NOMO-1 treated with dmso at 0.1 percent for 144 hours (cell line): ENCODE data around the gene MT1F.

Experiments used
- DNase-seq: peaks from one replicate; lab custom pipeline; 2025; ENCODE audit not compliant: unreplicated experiment; lab: John Stamatoyannopoulos, UW

Gene MT1F

GRCh38 chr16:56690420-56691122 lies 32.8 kb downstream of the MT1F start:
- DNase-seq: no peak

DNA sequence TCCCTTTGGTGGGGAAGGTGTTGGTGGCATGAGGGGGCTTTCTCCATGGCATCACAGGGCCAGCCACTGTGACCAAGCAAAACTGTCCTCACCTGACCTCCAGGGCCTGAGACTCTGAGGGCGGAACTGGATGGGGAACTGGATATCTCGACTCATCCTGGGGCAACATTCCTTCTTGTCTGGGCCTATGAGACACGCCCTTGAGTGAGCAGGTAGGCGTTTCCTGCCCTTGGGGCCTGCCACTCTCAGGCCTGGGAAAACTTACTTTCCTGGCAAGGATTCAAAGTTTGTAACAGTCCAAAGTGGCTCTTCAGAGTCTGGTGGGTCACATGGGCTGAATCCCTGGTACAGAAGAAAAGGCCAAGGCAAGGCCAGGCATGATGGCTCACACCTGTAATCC lies 34.1 kb downstream of the MT1F start:
- no peak for DNase-seq

- no peak for DNase-seq
These were observed 37.5 kb downstream of the MT1F start for GRCh38 chr16:56695246-56695645.

DNA sequence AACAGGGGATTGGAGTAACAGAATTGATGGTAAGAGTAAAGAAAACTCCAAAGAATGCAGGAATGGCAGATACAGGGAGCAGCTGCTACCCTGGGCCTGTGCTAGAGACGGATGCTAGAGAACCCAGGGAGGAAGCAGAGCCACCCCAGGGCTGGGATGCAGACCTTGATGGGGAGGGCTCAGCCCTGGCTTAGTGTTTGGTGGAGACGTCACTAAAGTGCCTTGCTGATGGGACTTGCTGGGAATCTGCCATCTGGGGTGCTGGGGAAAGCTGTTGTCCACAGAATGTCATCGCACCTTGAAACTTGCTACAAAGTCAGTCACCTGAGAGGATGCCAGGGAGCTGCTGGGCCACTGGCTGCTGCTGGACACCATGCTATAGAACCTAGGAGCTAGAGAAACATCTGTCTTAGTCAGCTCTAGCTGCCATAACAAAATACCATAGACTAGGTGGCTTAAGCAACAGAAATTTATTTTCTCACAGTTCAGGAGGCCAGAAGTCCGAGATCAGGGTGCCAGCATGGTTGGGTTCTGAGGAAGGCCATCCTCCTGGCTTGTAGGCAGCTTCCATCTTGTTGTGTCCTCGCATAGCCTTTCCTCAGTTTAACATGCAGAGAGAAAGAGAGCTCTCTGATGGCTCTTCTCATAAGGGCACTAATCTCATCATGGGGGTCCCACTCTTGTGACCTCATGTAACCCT lies 39.8 kb downstream of the MT1F start:
- no peak for DNase-seq

- DNase-seq: no peak
These were observed 42.4 kb downstream of the MT1F start for GRCh38 chr16:56700195-56700594.

GRCh38 chr16:56700631-56701030 lies 42.9 kb downstream of the MT1F start:
- DNase-seq: no peak

DNA sequence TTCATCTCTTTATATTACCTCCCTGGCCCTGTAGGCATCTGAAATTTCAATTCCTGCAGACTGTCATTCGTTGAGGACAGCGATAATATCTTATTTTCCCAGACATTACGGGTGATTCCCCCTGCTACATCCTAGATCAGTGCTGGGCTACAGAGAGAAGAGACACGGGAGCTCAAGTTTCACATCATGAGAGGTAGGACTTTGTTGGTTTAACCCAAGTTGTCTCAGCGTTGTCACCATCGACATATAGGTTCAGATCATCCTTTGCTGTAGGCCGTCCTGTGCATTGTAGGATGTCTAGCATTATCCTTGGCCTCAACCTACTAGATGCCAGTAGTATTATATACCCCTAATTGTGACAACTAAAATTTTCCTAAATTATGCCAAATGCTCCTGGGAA lies 43.8 kb downstream of the MT1F start:
- DNase-seq: no peak

DNA sequence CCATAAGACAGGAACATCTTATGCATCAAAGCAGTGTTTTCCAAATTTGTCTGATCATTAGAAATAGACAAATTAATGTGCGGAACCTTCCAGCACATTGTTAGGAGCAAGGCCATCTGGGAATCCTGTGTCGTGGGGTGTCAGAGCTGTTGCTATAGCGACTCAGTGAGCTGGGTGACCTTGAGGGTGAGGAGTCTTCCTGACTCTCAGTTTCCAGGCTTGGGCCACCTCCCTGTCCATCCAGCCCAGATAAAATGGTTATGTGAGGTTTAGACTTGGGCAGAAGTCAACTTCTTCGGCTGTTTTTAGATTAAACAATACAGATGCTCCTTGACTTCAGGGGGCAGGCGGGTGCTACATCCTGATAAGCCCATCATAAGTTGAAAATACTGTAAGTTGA lies 45.1 kb downstream of the MT1F start:
- DNase-seq: no peak
